SHP77 treated with DMSO at 0.1 percent for 48 hours (cell line): ENCODE data around the gene RERE.

Source experiments
- DNase-seq: peaks from one replicate; lab custom pipeline; 2025; lab: John Stamatoyannopoulos, UW

The RERE gene

GRCh38 chr1:8363186-8363766 lies 454.2 kb downstream of the RERE start:
- DNase-seq = no peak

- no peak for DNase-seq
Observed at GRCh38 chr1:8362701-8363101, 454.7 kb downstream of the RERE start.

GRCh38 chr1:8361198-8361849 lies 456.1 kb downstream of the RERE start:
- no peak for DNase-seq

GRCh38 chr1:8360493-8361197 lies 456.8 kb downstream of the RERE start:
- no peak for DNase-seq

GRCh38 chr1:8359617-8360481 lies 457.6 kb downstream of the RERE start:
- no peak for DNase-seq

- no peak for DNase-seq
Observed at GRCh38 chr1:8358897-8359616, 458.4 kb downstream of the RERE start.

- DNase-seq = no peak
Observed at GRCh38 chr1:8358241-8358896, 459.1 kb downstream of the RERE start.

GRCh38 chr1:8357329-8358101 lies 459.9 kb downstream of the RERE start:
- DNase-seq = no peak

- no peak for DNase-seq
Observed at GRCh38 chr1:8356256-8357209, 460.9 kb downstream of the RERE start.

GRCh38 chr1:8355439-8356255 lies 461.8 kb downstream of the RERE start:
- DNase-seq = no peak

GRCh38 chr1:8354038-8354437 lies 463.4 kb downstream of the RERE start:
- DNase-seq = no peak

GRCh38 chr1:8352886-8353785 lies 464.3 kb downstream of the RERE start:
- DNase-seq = no peak

GRCh38 chr1:8352471-8352845 lies 465.0 kb downstream of the RERE start:
- no peak for DNase-seq

GRCh38 chr1:8351693-8352470 lies 465.6 kb downstream of the RERE start:
- DNase-seq = no peak

GRCh38 chr1:8350914-8351684 lies 466.3 kb downstream of the RERE start:
- DNase-seq = no peak

GRCh38 chr1:8349961-8350360 lies 467.5 kb downstream of the RERE start:
- no peak for DNase-seq
